PFSK-1 (cell line): ENCODE measurements around the gene LSM12.

Experiments used
- TAF1 ChIP-seq: IDR thresholded peaks from 2 replicates; pipeline ENCODE4 v1.6.1; 2012; ENCODE audit warnings: low read length, control low read depth, borderline replicate concordance; ENCODE audit not compliant: insufficient read depth
- TF ChIP-seq, protein P1 (sequence below), 2 experiments: IDR thresholded peaks; 2 replicates each; pipeline versions ENCODE4 v1.6.1 to v1.8.0; 2011 to 2012; ENCODE audit warnings: low read depth in 2 of 2, low read length in 2 of 2, control low read depth in 1 of 2, inconsistent platforms in 1 of 2, mild to moderate bottlenecking in 1 of 2, moderate library complexity in 1 of 2; ENCODE audit not compliant: insufficient read depth in 1 of 2

DNA sequence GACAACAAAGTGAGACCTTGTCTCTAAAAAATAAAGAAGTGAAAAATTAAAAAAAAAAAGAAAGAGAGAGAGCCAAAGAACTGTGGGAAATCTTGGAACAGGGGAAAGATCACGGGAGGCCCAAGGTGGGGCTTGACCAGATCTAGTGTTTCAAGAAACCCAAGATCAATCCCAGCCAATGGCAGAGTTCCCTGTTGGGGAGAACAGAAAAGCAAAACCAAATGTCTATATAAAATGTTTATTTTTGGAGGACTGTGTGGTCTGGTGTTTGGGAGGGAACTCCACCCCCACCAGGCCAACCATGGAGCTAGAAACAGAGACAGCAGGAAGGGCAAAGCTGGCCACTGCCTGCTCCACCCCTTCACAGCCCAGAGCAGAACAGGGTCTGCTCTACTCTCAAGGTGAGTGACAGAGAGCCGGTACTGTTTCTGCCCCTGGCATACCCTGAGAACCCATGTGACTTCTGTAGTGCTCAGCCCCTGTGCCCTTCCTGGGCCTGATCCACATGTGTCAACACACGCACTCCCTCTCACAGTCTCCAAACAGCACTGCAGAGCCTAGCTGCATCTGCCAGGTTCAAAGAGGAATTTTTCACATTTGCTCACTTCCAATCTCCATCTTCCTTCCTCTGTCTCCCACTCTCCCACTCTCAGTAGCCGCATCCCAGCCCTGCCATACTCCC, 55.4 kb downstream of the LSM12 start:
- TF ChIP-seq, protein P1, sequence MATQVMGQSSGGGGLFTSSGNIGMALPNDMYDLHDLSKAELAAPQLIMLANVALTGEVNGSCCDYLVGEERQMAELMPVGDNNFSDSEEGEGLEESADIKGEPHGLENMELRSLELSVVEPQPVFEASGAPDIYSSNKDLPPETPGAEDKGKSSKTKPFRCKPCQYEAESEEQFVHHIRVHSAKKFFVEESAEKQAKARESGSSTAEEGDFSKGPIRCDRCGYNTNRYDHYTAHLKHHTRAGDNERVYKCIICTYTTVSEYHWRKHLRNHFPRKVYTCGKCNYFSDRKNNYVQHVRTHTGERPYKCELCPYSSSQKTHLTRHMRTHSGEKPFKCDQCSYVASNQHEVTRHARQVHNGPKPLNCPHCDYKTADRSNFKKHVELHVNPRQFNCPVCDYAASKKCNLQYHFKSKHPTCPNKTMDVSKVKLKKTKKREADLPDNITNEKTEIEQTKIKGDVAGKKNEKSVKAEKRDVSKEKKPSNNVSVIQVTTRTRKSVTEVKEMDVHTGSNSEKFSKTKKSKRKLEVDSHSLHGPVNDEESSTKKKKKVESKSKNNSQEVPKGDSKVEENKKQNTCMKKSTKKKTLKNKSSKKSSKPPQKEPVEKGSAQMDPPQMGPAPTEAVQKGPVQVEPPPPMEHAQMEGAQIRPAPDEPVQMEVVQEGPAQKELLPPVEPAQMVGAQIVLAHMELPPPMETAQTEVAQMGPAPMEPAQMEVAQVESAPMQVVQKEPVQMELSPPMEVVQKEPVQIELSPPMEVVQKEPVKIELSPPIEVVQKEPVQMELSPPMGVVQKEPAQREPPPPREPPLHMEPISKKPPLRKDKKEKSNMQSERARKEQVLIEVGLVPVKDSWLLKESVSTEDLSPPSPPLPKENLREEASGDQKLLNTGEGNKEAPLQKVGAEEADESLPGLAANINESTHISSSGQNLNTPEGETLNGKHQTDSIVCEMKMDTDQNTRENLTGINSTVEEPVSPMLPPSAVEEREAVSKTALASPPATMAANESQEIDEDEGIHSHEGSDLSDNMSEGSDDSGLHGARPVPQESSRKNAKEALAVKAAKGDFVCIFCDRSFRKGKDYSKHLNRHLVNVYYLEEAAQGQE (IDR thresholded peaks at IDR 0.05; ENCODE audit: insufficient read depth in 1 of 2, low read depth in 2 of 2, low read length in 2 of 2), result no peak
- no peak for TF ChIP-seq TAF1
